K562 treated with DMSO at 1 percent for 48 hours (cell line): ENCODE measurements around the gene PLPPR2. TPM values are rescaled to one million over a fixed set of nuclear protein-coding genes. Genes with fewer than 3 reads are reported as not detected.

ENCODE experiments used
- total RNA-seq: library from RNA; unstranded; fragments of 300-600 nt; gene quantifications from 2 replicates; pipeline ENCODE4 v1.2.3, GENCODE V29; 2022; ENCODE audit warnings: low replicate concordance; ENCODE audit errors: extremely low read depth

PLPPR2 gene, protein sequence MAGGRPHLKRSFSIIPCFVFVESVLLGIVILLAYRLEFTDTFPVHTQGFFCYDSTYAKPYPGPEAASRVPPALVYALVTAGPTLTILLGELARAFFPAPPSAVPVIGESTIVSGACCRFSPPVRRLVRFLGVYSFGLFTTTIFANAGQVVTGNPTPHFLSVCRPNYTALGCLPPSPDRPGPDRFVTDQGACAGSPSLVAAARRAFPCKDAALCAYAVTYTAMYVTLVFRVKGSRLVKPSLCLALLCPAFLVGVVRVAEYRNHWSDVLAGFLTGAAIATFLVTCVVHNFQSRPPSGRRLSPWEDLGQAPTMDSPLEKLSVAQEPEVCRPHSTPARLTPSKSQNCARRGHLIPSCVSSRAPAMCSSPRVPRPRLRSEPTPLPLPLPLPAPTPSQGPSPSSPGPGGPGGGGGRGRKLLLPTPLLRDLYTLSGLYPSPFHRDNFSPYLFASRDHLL
- total RNA-seq: not detected in 2 replicates

DNA sequence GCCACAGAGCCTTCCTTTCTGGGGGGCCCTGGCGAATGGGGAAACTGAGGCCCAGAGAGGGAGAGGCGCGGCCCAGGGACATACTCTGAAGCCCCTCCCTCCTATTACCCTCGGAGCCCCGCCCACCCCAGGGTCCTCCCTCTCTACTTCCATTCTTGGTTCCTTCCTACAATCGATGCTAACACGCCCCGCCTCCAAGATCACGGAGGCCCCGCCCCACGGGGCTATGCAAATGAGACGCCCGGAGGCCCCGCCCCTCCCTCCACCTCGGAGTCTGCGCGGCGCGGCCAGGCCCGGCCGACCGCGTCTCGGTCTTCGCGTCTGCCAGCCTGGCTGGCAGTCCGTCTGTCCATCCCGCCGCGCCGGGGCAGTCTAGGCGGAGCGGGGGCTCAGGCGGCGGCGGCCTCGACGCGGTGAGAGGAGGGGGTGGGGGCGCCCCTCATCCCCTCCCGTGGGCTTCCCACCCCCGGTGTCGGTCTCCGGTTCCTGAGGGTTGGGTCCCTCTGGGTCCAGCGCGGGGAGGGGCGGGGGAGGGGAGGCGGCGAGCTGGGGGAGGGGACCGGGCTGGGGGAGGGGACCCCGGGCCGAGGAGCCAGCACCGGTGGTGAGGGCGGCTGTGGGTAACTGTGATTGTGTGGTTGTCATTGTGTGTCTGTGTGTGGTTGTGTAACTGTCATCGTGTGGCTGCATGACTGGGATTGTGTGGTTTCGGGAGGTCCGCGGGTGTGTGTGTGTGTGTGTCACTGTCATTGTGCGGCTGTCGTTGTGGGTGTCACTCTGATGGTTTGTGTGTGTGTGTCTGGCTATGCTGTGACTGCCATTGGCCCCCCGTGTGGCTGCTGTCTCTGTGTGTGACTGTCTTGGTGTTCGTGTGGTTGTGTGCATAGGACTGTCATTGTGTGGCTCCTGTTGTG, at the start of gene PLPPR2:
Gene PLPPR2, plus strand, starts transcription at position 273 of the 914 bp plus-strand sequence. CDS start 2,242 bp downstream, outside the sequence.

DNA sequence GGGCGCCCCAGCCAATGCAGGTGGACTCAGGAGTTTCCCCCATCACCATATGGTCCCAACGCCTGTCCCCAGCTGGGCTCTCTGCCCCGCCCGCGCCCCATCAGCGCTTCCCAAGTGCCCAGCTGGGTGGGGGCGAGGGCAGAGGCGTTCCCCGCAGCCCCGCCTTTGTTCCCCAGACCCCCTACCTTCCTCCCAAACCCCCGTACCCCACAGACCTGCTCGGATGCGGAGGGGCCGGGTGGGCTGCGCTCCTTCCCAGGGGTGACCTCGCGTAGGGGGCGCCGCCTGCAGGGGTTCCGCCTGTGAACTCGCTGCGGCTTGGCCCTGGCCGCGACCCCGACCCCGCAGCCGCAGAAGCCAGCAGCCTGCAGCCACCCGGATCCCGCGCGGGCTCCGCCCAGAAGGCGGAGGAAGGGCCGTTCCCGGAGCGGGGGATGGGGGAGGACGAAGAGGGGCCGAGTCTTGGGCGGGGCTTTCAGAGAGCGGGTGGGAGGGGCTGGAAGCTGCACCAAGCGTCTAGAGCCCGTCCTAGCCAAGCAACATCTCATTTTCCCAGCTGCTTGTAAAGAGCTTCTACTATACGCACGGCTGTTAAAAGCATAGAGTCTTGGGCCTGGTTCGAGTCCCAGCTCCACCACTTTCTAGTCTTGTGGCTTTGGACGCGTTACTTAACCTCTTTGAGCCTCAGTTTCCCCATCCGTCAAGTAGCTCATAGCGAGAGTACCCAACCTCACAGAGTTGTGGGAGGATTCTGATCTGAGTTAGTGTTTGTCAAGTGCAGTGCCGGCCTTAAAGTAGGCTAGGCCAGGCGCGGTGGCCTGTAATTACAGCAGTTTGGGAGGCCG, 15.8 kb upstream of the PLPPR2 start, which contains the start of gene RAB3D:
Gene RAB3D, minus strand, starts transcription at position 404 of the 845 bp plus-strand sequence. CDS start 2,258 bp downstream, outside the sequence.

DNA sequence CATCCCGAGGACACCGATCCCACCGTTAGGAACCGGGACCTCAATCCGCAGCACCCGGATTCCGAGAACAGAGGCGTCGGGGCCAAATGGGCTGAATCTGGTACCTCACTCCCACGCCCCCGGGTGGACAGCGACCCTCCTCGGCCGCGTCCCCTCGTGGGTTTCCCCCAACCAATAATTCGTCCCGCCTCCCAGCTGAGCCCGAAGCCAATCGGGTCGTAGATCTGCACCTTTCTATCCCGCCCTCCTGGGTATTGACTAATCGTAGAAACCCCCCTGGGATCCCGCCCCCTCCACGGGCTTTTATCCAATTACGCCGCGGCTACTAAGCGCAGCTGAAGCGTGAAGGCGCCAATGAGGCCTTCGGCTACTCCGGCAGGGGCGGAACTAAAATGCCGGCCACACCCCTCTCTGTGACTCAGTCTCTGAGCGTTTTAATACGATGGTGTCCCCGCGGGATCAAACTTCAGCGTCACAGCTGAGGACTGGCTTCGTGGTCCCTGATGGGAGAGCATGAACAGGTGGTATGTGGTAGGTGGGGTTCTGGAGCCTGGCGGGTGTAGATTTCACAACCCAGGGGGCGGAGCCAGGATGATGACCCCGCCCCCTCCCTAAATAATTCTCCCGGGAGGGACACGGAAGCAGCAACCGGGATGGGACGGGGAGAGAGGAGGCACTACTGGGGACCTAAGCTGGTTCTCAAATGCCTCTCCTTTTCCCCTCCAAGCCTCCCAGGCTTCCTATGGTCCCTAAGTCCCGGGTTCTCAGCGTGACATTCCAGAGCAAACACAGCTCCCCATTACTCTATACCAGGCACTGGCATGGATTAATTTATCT, 8.9 kb upstream of the PLPPR2 start, which contains the start of the genes CCDC159 and TMEM205:
Gene CCDC159, plus strand, starts transcription at position 416 of the 837 bp plus-strand sequence. Its CDS starts 88 bp downstream, at position 504.
Gene TMEM205, minus strand, starts transcription at position 165 of the 837 bp plus-strand sequence. CDS start 649 bp downstream, outside the sequence.

DNA sequence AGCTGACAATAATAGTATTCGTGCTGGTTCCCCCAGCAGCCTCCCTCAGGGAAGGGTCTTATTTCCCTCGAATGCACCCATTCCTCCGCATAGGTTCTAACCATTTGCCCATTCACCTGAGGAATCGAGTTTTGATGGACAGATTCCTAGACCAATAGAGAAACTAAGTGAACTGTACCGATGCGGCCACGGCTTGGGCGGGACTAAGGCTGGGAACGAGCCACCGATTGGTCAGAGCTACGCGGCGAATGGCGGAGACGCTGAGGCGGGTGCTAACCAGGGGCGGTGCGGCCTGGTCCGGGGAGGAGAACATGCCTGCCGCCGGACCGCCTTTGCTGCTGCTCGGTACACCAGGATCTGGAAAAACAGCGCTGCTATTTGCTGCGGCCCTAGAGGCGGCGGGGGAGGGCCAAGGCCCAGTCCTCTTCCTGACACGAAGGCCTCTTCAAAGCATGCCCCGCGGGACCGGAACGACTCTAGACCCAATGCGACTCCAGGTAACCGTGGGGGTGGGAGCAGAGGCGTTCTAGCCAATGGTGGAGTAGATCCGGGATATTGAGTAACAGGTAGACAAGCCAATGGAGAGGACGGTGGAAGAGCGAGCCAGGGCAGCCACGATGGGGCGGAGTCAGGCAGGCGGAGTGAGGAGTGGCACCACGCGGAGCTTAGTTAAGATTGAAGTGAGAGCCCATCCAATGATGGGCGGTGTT, 19.4 kb downstream of the PLPPR2 start, which contains the start of gene SWSAP1:
Gene SWSAP1, plus strand, starts transcription at position 234 of the 710 bp plus-strand sequence. Its CDS starts 15 bp downstream, at position 249.

Other genes starting within 250 kb of the PLPPR2 start
- gene SPC24, start 199.7 kb upstream of the PLPPR2 start, total RNA-seq: not detected in 2 replicates
- gene KANK2, start 157.9 kb upstream of the PLPPR2 start, total RNA-seq: 1,164 TPM in 1 of 2 replicates, not detected in the other
- gene ANGPTL8, start 115.8 kb upstream of the PLPPR2 start, total RNA-seq: not detected in 2 replicates
- gene DOCK6, start 92.9 kb upstream of the PLPPR2 start, total RNA-seq: not detected in 2 replicates
- gene TSPAN16, start 59.3 kb upstream of the PLPPR2 start, total RNA-seq: not detected in 2 replicates
- gene RAB3D, start 15.8 kb upstream of the PLPPR2 start, total RNA-seq: not detected in 2 replicates
- gene TMEM205, start 9.2 kb upstream of the PLPPR2 start, total RNA-seq: not detected in 2 replicates
- gene CCDC159, start 8.9 kb upstream of the PLPPR2 start, total RNA-seq: not detected in 2 replicates
- not detected in 2 replicates for gene SWSAP1, start 19.2 kb downstream of the PLPPR2 start, total RNA-seq
- gene EPOR, start 28.9 kb downstream of the PLPPR2 start, total RNA-seq: not detected in 2 replicates
- not detected in 2 replicates for gene RGL3, start 63.9 kb downstream of the PLPPR2 start, total RNA-seq
- not detected in 2 replicates for gene ODAD3, start 79.7 kb downstream of the PLPPR2 start, total RNA-seq
- gene PRKCSH, start 80.2 kb downstream of the PLPPR2 start, total RNA-seq: 230 TPM in 1 of 2 replicates, not detected in the other
- gene ELAVL3, start 125.6 kb downstream of the PLPPR2 start, total RNA-seq: not detected in 2 replicates
- gene ZNF653, start 150.4 kb downstream of the PLPPR2 start, total RNA-seq: not detected in 2 replicates
- gene ECSIT, start 173.7 kb downstream of the PLPPR2 start, total RNA-seq: not detected in 2 replicates
- not detected in 2 replicates for gene CNN1, start 183.4 kb downstream of the PLPPR2 start, total RNA-seq
- not detected in 2 replicates for gene ELOF1, start 203.8 kb downstream of the PLPPR2 start, total RNA-seq
- gene ACP5, start 222.2 kb downstream of the PLPPR2 start, total RNA-seq: not detected in 2 replicates
- not detected in 2 replicates for gene ZNF627, start 242.1 kb downstream of the PLPPR2 start, total RNA-seq